Measurements from ENCODE around the gene TNNI3K.

TNNI3K gene

GRCh38 chr1:74367175-74367813 lies 132.1 kb downstream of the TNNI3K start:
- TF ChIP-seq CTCF (IDR thresholded peaks at IDR 0.05) = no peak

DNA sequence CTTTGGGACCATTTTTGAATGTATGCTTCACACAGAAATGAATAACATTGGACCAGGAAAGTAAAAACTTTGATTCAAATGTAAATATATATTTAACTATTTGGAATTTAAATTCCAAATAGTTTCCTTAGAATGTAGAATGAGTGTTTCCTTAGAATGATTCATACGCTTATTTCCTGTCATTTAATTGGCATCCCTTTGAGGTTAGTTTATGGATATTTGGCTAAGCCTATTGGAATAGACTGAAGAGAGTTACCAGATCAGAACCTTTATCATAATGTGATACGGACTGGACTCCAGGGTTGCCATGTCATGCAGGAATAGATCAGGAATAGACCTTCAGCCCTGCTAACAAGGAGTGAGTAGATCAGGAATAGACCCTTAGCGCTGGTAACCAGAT lies 133.1 kb downstream of the TNNI3K start:
- no peak for TF ChIP-seq CTCF (IDR thresholded peaks at IDR 0.05)

GRCh38 chr1:74375376-74375775 lies 140.2 kb downstream of the TNNI3K start:
- TF ChIP-seq CTCF (IDR thresholded peaks at IDR 0.05) = no peak

- no peak for TF ChIP-seq CTCF (IDR thresholded peaks at IDR 0.05)
Measured at GRCh38 chr1:74380252-74380651, 145.1 kb downstream of the TNNI3K start.

DNA sequence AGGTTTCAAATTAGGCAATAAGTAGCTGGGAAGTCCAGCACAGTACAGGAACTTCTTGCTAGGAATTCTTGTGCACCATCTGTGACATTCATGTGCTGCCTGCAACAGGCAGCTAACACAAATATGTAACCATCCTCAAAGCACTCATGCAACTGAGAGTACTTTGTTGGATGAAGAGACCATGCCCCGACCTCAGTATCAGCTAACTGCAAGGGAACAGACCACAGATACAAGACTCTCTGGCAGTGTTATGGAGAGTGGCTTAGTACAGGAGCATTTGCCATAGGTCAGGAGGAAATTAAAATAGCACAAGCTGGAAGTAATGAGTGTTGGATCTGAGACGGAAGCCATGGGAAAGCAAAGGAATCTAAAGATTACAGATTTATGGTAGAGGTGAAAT lies 153.7 kb downstream of the TNNI3K start:
- no peak for TF ChIP-seq CTCF (IDR thresholded peaks at IDR 0.05)

DNA sequence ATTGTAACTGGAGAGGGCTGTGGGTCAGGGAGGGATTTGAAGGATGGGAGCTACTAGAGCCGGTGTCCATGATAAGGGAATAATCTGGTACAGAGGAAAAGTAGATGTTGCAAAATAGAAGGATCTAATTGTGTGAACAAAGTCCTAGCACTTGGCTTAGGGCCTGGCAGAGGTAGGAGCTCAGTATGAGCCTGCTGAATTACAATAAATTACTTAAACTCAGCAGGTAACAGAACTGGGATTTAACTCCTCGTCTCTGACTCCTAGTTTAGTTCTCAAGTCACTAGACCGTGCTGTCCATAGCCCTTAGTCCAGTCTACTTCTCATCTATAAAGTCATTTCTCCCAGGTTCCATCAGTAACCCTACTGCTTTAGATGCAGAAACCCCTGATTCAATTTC lies 157.0 kb downstream of the TNNI3K start:
- TF ChIP-seq CTCF (IDR thresholded peaks at IDR 0.05) = no peak

DNA sequence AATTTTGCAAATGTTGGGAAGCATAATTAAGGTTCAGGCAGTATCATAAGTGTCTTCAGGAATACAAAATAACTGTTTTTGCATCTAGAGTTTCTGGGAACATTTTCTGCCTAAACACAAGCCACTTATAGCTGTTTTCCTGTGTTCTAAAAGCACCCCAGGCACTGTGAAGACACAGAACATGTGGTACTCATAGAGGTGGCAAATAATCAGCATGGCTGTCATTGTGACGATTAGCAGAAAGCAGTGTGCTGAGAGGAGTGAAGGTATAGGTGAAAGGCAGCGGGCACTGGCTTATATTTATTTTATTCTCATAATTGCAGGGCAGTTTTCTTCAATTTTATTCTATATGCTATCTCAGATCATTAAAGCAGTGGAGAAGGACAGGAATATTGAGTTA lies 157.7 kb downstream of the TNNI3K start:
- TF ChIP-seq CTCF (IDR thresholded peaks at IDR 0.05) = no peak

- no peak for TF ChIP-seq CTCF (IDR thresholded peaks at IDR 0.05)
Measured at GRCh38 chr1:74395571-74395970, 160.4 kb downstream of the TNNI3K start.
